SK-N-SH treated with all-trans-retinoic acid at 6 μM for 48 hours (cell line): ENCODE measurements around the gene IP6K2.

Experiments
- ARNTL ChIP-seq: fragments of 450-650 bp; formaldehyde crosslinking; IDR thresholded peaks from 2 replicates; pipeline ENCODE4 v1.5.0; 2020; ENCODE audit warnings: low read depth, mild to moderate bottlenecking, moderate library complexity, borderline replicate concordance
- ISL1 ChIP-seq: fragments of 250-450 bp; sonication (Bioruptor Pico); IDR thresholded peaks from 2 replicates; pipeline ENCODE4 v2.1.2; 2022; ENCODE audit warnings: mild to moderate bottlenecking, moderate library complexity
- SNAI2 ChIP-seq: fragments of 250-450 bp; sonication (Bioruptor Pico); IDR thresholded peaks from 2 replicates; pipeline ENCODE4 v1.5.0; 2020; ENCODE audit warnings: mild to moderate bottlenecking, moderate library complexity
- TOX ChIP-seq: fragments of 250-450 bp; sonication (Bioruptor Pico); IDR thresholded peaks from 2 replicates; pipeline ENCODE4 v1.8.0; 2021; ENCODE audit warnings: mild to moderate bottlenecking, moderate library complexity, borderline replicate concordance
- ZC3H10 ChIP-seq: fragments of 250-450 bp; sonication (Bioruptor Pico); IDR thresholded peaks from 2 replicates; pipeline ENCODE4 v1.5.1; 2021; ENCODE audit warnings: mild to moderate bottlenecking, moderate library complexity
- ZFP30 ChIP-seq: fragments of 450-650 bp; formaldehyde crosslinking; IDR thresholded peaks from 2 replicates; pipeline ENCODE4 v1.5.0; 2022; ENCODE audit warnings: mild to moderate bottlenecking, moderate library complexity
- TF ChIP-seq, protein P1 (sequence below): fragments of 250-450 bp; sonication (Bioruptor Pico); IDR thresholded peaks from 2 replicates; pipeline ENCODE4 v1.5.1; 2020; ENCODE audit warnings: low read depth, mild to moderate bottlenecking, moderate library complexity
- TF ChIP-seq, protein P2 (sequence below): fragments of 250-450 bp; sonication (Bioruptor Pico); IDR thresholded peaks from 2 replicates; pipeline ENCODE4 v1.8.0; 2020; ENCODE audit warnings: mild to moderate bottlenecking, moderate library complexity, borderline replicate concordance

DNA sequence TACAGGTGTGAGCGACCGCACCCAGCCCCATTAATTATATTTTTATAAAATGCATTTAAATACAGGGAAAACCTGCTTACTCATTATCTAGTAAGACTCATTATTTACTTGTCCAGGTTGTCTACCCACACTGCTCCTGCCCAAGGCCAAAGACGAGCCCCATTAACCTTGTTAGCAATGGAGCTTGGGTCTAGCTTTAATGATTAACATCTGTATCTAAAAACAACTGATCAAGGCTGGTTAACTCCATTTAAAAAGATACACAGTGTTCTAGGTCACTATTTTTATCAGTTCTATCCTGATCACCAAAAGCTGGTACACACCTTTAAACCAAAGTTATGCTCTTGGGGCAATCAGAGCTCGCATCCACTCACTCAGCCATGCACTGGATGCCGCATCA lies 20.9 kb downstream of the IP6K2 start:
- TF ChIP-seq, protein P1, sequence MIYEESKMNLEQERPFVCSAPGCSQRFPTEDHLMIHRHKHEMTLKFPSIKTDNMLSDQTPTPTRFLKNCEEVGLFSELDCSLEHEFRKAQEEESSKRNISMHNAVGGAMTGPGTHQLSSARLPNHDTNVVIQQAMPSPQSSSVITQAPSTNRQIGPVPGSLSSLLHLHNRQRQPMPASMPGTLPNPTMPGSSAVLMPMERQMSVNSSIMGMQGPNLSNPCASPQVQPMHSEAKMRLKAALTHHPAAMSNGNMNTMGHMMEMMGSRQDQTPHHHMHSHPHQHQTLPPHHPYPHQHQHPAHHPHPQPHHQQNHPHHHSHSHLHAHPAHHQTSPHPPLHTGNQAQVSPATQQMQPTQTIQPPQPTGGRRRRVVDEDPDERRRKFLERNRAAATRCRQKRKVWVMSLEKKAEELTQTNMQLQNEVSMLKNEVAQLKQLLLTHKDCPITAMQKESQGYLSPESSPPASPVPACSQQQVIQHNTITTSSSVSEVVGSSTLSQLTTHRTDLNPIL (CRISPR knock-in tag), result no peak
- TF ChIP-seq, protein P2, sequence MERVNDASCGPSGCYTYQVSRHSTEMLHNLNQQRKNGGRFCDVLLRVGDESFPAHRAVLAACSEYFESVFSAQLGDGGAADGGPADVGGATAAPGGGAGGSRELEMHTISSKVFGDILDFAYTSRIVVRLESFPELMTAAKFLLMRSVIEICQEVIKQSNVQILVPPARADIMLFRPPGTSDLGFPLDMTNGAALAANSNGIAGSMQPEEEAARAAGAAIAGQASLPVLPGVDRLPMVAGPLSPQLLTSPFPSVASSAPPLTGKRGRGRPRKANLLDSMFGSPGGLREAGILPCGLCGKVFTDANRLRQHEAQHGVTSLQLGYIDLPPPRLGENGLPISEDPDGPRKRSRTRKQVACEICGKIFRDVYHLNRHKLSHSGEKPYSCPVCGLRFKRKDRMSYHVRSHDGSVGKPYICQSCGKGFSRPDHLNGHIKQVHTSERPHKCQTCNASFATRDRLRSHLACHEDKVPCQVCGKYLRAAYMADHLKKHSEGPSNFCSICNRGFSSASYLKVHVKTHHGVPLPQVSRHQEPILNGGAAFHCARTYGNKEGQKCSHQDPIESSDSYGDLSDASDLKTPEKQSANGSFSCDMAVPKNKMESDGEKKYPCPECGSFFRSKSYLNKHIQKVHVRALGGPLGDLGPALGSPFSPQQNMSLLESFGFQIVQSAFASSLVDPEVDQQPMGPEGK (CRISPR knock-in tag), result no peak
- TF ChIP-seq TOX (CRISPR knock-in tag), result no peak
- no peak for TF ChIP-seq ARNTL (CRISPR knock-in tag)
- TF ChIP-seq ISL1 (CRISPR knock-in tag), result no peak
- no peak for TF ChIP-seq ZC3H10
- TF ChIP-seq SNAI2 (CRISPR knock-in tag), result no peak
- no peak for TF ChIP-seq ZFP30 (CRISPR knock-in tag)
